GM18868 (cell line): Measurements from ENCODE around the gene EZH1.

Source experiments
- ATAC-seq: cut with Tn5 transposase; IDR thresholded peaks from one replicate; pipeline ENCODE4 v1.9.1; 2021; ENCODE audit warnings: mild to moderate bottlenecking, moderate library complexity; ENCODE audit not compliant: unreplicated experiment

EZH1 gene

DNA sequence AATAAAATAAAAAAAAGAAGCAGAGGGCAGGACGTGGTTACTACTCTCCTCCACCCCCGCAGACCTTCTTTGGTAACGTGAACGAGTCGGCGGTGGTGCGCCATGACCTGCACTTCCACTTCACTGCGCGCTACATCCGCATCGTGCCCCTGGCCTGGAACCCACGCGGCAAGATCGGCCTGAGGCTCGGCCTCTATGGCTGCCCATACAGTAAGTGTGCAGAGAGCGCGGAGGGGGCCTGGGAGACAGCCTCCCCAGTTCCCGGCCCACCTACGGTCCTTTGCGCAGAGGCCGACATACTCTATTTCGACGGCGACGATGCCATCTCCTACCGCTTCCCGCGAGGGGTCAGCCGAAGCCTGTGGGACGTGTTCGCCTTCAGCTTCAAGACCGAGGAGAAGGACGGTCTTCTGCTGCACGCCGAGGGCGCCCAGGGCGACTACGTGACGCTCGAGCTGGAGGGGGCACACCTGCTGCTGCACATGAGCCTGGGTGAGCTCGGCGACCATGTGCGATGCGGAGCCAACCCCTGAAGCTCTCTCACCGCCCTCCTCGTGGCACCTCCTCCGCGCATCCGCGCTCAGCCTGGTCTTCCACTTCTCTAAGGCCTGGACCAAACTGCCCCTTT, 59.8 kb downstream of the EZH1 start:
- no peak for ATAC-seq

GRCh38 chr17:42683407-42684034, 61.3 kb downstream of the EZH1 start:
- ATAC-seq: no peak

GRCh38 chr17:42682722-42683403, 62.0 kb downstream of the EZH1 start:
- ATAC-seq: no peak

GRCh38 chr17:42681976-42682721, 62.7 kb downstream of the EZH1 start, which contains the start of gene CNTNAP1:
TSS of gene CNTNAP1 (plus strand) at chr17:42682531. CDS start at chr17:42682830, 299 bp downstream.
- no peak for ATAC-seq

DNA sequence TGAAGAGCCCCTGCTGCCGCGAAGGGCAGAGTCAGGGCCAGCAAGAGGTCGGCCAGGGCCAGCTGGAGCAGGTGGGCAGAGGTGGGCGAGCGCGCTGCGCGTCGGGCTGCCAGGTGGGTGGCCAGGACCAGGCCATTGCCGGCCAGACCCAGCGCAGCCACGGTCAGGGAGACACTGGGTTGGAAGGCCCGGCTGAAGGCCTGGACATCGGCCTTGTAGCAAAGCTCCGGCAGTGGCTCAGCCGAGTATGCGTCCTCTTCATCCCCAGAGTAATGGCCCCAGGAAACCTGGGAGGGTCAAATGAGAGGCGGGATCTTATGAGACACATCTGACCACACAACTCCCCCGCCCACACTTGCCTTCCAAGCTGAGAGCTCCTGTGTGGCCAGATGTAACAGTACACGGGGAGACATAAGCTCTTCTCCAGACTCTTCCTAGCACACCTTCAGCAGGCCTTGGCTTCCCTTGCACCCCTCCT, 64.5 kb downstream of the EZH1 start:
- no peak for ATAC-seq

- ATAC-seq: no peak
Observed at GRCh38 chr17:42679492-42680330, 65.1 kb downstream of the EZH1 start.

GRCh38 chr17:42678951-42679491, 65.8 kb downstream of the EZH1 start:
- no peak for ATAC-seq

DNA sequence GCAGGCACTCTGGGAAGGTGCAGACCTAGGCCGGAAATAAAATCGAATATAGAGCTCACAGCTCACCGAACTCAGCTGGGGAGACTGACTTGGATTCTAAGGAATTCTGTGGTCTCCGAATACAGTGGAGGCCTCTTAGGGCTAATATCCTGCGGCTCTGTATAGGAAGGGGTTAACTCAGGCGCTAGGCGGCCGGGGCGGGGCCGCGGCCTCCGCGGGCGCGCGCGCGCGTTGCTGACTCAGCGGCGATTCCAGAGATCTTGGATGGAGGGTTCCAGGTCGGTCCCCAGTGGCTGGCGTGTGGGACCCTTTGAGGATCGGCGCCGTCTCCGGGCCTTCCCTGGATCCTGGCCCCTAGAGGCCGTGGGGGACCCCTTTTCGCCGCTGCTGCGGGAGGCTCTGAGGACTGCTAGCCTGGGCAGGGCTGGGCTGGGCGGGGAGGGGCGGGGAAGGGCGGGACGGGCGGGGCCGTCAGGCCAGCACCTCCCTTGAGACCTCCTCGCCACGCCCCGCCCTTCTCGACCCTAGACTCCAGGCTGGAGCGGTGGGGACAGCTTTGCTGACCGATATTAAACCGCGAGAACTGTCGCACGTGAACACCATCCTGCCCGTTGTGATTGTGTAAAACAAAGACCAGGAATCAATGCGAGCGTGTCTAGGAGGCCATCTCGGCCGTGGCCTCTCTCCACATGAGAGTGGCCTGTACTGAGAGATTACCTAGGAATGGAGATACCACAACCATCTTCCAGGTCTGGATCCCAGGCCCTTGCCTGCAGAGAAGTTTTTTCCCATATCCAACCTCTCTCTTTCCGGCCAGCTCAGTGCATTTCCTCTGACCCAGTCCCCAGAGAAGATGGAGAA, 66.7 kb downstream of the EZH1 start:
- peak; percentile 26 for ATAC-seq

DNA sequence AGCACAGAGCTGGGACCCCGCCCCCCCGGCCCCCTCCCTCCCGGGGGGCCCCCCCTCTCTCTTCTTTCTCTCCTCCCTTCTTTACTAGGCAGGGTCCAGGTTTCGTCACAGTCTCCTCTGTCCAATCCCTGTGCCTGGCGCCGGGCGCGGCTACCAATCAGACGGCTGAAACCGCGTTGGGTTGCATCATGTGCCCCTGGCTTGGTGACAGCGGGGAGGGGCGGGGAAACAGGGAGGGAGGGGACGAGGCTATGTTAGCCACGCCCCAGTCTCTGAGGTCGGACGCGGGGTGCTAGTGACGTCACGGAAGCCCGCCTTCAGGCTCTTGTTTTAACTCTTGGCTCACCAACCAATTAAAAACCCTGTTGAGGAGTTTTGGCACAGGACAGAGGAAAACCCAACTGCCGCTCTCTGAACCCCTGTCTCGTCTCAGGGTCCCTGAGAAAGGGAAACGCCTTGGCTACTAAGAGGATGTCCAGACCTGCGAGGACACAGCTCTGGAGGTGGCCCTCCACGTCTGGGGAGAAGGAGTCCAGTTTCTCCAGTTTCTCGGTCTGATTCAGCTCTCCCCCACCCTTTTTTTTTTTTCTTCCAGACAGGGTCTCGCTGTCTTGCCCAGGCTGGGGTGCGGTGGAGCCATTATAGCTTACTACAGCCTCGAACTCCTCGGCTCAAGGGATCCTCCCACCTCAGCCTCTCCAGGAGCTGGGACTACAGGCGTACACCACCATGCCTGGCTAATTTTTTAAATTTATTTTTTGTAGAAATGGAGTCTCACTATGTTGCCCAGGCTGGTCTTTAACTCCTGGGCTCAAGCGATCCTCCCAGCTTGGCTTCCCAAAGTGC, 67.6 kb downstream of the EZH1 start:
- peak; percentile 70 for ATAC-seq

GRCh38 chr17:42676424-42677011, 68.3 kb downstream of the EZH1 start, which contains the start of gene PLEKHH3:
TSS of gene PLEKHH3 (minus strand) at chr17:42676994. CDS start at chr17:42676563, 431 bp downstream.
- ATAC-seq: no peak

DNA sequence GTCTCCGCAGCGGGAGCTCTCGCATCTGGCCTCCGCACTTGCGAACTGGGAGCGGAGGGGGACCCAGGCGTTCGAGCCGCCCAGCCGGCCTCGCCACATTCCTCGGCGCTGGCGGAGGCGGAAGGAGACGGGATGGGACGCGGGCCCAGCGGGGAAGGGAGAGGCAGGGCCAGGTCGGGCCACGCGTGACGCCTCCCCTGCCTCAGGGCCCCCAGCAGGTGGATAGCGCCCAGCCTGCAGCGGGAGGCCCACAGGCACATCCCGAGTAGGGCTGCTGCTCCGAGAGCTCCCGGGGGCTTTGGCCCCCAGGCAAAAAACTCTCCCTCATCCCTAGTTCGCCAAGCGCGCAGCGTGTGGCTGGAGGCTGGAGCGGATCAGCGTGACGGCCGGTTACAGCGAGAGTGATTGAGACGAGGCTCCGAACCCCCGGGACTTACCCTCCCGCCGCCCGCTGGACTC, 68.8 kb downstream of the EZH1 start:
- no peak for ATAC-seq

GRCh38 chr17:42675348-42675964, 69.4 kb downstream of the EZH1 start:
- no peak for ATAC-seq

DNA sequence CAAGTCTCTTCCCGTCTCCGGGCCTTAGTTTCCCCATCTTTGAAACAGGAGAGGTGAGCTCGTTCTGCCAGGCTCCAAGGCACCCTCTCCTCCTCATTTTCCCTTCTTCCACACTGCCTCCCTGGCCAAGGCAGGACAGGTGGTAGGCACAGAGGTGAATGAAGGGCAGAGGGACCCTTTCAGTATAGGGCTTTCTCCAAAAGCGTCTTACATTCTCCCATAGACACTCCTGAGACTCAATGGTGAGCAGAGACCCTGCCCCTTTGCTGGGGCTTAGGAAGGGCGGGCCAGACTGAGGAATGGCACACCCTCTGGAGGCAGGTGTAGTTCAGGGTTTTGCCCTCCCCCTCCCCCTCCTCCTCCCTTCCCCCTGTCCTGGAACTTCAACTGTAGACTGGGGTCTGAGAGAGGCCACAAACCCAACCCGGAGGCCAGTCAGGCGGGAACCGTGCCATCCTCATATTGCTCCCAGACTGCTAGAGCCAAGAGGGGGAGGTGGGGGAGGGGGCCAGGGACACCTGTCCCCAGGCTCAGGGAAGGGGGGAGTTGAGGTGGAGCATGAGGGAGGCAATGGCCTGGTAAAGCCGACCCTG, 70.0 kb downstream of the EZH1 start:
- no peak for ATAC-seq

- ATAC-seq: no peak
Observed at GRCh38 chr17:42673885-42674754, 70.7 kb downstream of the EZH1 start.

DNA sequence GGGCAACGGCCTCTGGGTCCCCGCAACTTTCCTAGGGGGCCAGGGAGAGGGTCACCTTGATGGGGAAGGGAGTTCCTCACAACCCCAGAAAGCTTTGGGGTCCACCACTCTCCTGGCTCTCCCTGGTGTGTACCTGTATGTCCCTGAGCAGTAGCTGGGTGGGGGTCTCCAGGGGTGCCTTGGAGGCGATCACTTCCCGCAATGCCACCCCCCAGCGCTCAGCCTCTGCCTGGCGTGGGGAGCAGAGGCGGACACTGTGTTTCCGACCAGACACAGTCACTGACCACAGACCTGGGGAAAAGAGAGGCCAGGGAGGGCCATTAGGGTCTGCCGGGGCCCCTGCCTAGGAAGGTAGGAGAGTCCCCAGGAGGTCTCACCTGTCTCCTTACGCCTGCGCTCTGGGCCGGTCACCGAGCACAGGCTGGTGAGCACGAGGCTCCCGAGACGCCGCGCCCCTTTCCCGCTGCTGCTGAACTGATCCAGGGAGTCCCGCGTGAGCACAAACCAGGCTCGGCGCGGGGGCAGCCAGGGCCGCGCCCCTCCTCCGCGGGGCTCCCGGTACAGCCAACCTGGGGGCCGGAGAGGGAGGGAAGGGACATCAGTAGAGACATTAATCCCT, 71.5 kb downstream of the EZH1 start:
- no peak for ATAC-seq
